ENCODE data around the gene PLXNA4.

PLXNA4 gene

GRCh38 chr7:132520591-132521280 is 55.5 kb downstream of the PLXNA4 start:
- Histone ChIP-seq H3K9me3 (ENCODE audit: control insufficient read depth, insufficient read depth, low read length) (no peaks in the 10 kb centered on the region), H3K4me1 (ENCODE audit: control insufficient read depth, low read length) (no peaks in the 10 kb centered on the region), H3K79me2 (ENCODE audit: control insufficient read depth, low read length) (no peaks in the 10 kb centered on the region), H3K27me3 (ENCODE audit: control insufficient read depth, low read length) (no peaks in the 10 kb centered on the region), H3F3A (ENCODE audit: control insufficient read depth, insufficient read depth) (no peaks in the 10 kb centered on the region), H3K27ac (ENCODE audit: low read depth, low read length) (no peak overlapping the region), H3K4me2 (ENCODE audit: low read length) (no peak overlapping the region), H3K36me3 (ENCODE audit: control insufficient read depth, low read length) (no peaks in the 10 kb centered on the region), H4K20me1 (ENCODE audit: control insufficient read depth, insufficient read depth, low read depth, low read length) (no peaks in the 10 kb centered on the region), H3K9me2 (replicated peaks; ENCODE audit: control insufficient read depth, low read length) (no peaks in the 10 kb centered on the region), H3K4me3 (ENCODE audit: low read length) (no peak overlapping the region)
- TF ChIP-seq EZH2phosphoT487 (IDR thresholded peaks at IDR 0.05; ENCODE audit: borderline replicate concordance, low read length), result no peak
- no peak for TF ChIP-seq CTCF (IDR thresholded peaks at IDR 0.05; ENCODE audit: low read depth, low read length, poor library complexity, severe bottlenecking)

GRCh38 chr7:132519936-132520335 is 56.3 kb downstream of the PLXNA4 start:
- H4K20me1 ChIP-seq (ENCODE audit: control insufficient read depth, insufficient read depth, low read depth, low read length), result no peaks in the 10 kb centered on the region
- H3K4me3 ChIP-seq (ENCODE audit: low read length), result no peak overlapping the region
- H3K79me2 ChIP-seq (ENCODE audit: control insufficient read depth, low read length), result no peaks in the 10 kb centered on the region
- no peaks in the 10 kb centered on the region for H3K4me1 ChIP-seq (ENCODE audit: control insufficient read depth, low read length)
- H3K27me3 ChIP-seq (ENCODE audit: control insufficient read depth, low read length), result no peaks in the 10 kb centered on the region
- no peaks in the 10 kb centered on the region for H3F3A ChIP-seq (ENCODE audit: control insufficient read depth, insufficient read depth)
- no peaks in the 10 kb centered on the region for H3K9me3 ChIP-seq (ENCODE audit: control insufficient read depth, insufficient read depth, low read length)
- no peaks in the 10 kb centered on the region for H3K9me2 ChIP-seq (replicated peaks; ENCODE audit: control insufficient read depth, low read length)
- no peaks in the 10 kb centered on the region for H3K36me3 ChIP-seq (ENCODE audit: control insufficient read depth, low read length)
- H3K4me2 ChIP-seq (ENCODE audit: low read length), result no peak overlapping the region
- no peak overlapping the region for H3K27ac ChIP-seq (ENCODE audit: low read depth, low read length)
- TF ChIP-seq CTCF (IDR thresholded peaks at IDR 0.05; ENCODE audit: low read depth, low read length, poor library complexity, severe bottlenecking) (no peak), EZH2phosphoT487 (IDR thresholded peaks at IDR 0.05; ENCODE audit: borderline replicate concordance, low read length) (no peak)

- TF ChIP-seq EZH2phosphoT487 (IDR thresholded peaks at IDR 0.05; ENCODE audit: borderline replicate concordance, low read length) (no peak), CTCF (IDR thresholded peaks at IDR 0.05; ENCODE audit: low read depth, low read length, poor library complexity, severe bottlenecking) (no peak)
- Histone ChIP-seq H3K27me3 (ENCODE audit: control insufficient read depth, low read length) (no peaks in the 10 kb centered on the region), H3K27ac (ENCODE audit: low read depth, low read length) (no peak overlapping the region), H3K9me3 (ENCODE audit: control insufficient read depth, insufficient read depth, low read length) (no peaks in the 10 kb centered on the region), H4K20me1 (ENCODE audit: control insufficient read depth, insufficient read depth, low read depth, low read length) (no peaks in the 10 kb centered on the region), H3K9me2 (replicated peaks; ENCODE audit: control insufficient read depth, low read length) (no peaks in the 10 kb centered on the region), H3K4me2 (ENCODE audit: low read length) (no peak overlapping the region), H3F3A (ENCODE audit: control insufficient read depth, insufficient read depth) (no peaks in the 10 kb centered on the region), H3K4me1 (ENCODE audit: control insufficient read depth, low read length) (no peaks in the 10 kb centered on the region), H3K36me3 (ENCODE audit: control insufficient read depth, low read length) (no peaks in the 10 kb centered on the region), H3K4me3 (ENCODE audit: low read length) (no peak overlapping the region), H3K79me2 (ENCODE audit: control insufficient read depth, low read length) (no peaks in the 10 kb centered on the region)
Measured at GRCh38 chr7:132518839-132519173, 57.5 kb downstream of the PLXNA4 start.

Measured in DOHH2 (cell line).